HEK293T (cell line): ENCODE data around the gene DRAM2.
A peak's percentile ranks its signal among the peaks of the same experiment; 100 is the strongest.

Source experiments
- FOXK2 ChIP-seq: fragments of 450-650 bp; IDR thresholded peaks from 2 replicates; pipeline ENCODE4 v1.6.1; 2016; ENCODE audit warnings: mild to moderate bottlenecking
- LEF1 ChIP-seq: fragments of 450-650 bp; IDR thresholded peaks from 2 replicates; pipeline ENCODE4 v1.6.1; 2017; ENCODE audit warnings: mild to moderate bottlenecking, borderline replicate concordance
- PKNOX1 ChIP-seq: fragments of 450-650 bp; IDR thresholded peaks from 2 replicates; pipeline ENCODE4 v1.6.1; 2016
- SP1 ChIP-seq: fragments of 450-650 bp; IDR thresholded peaks from 2 replicates; pipeline ENCODE4 v1.6.1; 2017
- SUZ12 ChIP-seq: fragments of 450-650 bp; IDR thresholded peaks from 2 replicates; pipeline ENCODE4 v1.6.1; 2016; ENCODE audit warnings: mild to moderate bottlenecking
- TARDBP ChIP-seq: fragments of 450-650 bp; IDR thresholded peaks from 2 replicates; pipeline ENCODE4 v1.6.1; 2016
- ZNF384 ChIP-seq: fragments of 450-650 bp; IDR thresholded peaks from 2 replicates; pipeline ENCODE4 v1.6.1; 2016

GRCh38 chr1:111139324-111139955 lies 453 bp downstream of the DRAM2 start:
- TF ChIP-seq FOXK2 (0 out of 2 replicates have a peak, but pooled peaks have one; percentile 22), PKNOX1 (no peak), TARDBP (no peak), ZNF384 (no peak), SP1 (no peak), LEF1 (no peak), SUZ12 (no peak)
